Measurements from ENCODE around the gene ZCCHC14.

The ZCCHC14 gene

DNA sequence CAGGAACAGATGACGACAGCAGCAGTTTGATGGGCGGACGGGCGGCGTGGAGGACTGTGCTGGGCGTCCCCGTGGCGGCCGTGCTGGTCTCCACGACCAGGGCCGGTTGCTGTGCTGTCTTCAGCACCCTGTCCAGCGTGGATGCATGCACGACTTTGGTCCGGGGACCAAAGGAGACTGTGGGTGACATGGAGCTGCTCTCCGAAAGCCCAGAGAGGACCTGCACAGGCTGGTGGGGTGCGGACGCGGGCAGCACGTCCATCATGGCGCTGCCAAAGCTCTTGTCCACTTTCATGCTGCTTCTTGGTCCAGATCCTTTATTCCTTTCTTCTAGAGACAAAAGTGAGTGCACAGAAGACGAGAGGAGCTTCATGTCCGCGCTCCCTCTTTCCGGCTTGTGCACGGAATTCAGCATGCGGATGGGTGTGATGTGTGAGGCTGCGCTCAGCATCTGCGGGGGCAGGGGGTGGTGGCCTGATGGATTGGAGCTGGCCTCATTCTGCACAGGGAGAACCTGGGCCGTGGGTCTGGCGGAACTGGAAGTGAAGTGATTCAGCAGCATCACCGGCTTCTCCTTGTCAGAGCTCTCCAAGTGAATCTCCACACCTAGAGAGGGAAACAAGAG is 80.3 kb downstream of the ZCCHC14 start:
- H3K4me3 ChIP-seq (ENCODE audit: low read depth, low read length), result no peak overlapping the region
- TF ChIP-seq, protein P1, sequence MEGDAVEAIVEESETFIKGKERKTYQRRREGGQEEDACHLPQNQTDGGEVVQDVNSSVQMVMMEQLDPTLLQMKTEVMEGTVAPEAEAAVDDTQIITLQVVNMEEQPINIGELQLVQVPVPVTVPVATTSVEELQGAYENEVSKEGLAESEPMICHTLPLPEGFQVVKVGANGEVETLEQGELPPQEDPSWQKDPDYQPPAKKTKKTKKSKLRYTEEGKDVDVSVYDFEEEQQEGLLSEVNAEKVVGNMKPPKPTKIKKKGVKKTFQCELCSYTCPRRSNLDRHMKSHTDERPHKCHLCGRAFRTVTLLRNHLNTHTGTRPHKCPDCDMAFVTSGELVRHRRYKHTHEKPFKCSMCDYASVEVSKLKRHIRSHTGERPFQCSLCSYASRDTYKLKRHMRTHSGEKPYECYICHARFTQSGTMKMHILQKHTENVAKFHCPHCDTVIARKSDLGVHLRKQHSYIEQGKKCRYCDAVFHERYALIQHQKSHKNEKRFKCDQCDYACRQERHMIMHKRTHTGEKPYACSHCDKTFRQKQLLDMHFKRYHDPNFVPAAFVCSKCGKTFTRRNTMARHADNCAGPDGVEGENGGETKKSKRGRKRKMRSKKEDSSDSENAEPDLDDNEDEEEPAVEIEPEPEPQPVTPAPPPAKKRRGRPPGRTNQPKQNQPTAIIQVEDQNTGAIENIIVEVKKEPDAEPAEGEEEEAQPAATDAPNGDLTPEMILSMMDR (IDR thresholded peaks at IDR 0.05; ENCODE audit: borderline replicate concordance, insufficient read depth, low read depth, low read length), result no peak

DNA sequence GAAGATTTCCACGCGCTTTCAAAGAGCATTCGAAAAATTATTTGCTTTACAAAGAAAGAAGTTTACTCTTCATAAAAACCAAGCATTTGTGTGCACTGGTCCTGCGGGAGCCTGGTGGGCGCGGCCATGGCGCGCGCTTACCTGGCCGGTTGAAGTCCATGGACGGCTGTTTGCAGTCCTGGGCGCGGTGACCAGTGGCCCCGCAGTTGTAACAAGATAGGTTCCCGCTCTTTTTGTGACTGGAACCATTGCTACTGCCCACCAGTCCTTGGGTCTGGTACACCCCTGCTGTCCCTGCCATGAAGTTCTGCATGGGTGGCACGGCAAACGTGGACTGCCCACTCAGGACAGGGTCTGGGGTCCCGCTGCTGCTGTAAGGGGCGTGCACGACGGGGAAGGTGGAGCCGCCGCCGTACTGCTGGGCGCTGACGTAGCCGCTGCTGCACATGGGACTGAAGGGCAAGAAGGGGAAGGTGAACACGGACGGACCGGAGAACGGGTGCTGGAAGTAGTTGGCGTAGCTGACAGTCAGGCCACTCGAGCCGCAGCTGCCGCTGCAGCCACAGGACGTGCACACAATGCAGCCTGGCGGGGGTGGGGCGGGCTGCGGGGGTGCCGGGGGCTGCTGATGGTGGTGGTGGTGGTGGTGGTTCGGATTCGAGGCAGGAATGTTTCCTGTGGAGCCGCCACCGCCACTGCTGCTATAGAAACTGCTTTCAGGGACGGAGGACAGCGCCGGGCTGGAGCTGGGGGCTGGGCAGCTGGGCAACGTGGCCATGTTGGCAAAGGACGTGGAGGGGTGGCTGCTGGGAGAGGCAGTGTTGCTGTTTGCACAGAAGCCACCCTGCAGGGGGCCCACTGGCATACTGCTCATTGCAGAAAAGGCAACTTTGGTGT is 81.2 kb downstream of the ZCCHC14 start:
- no peak overlapping the region for H3K4me3 ChIP-seq (ENCODE audit: low read depth, low read length)
- TF ChIP-seq, protein P1 (IDR thresholded peaks at IDR 0.05; ENCODE audit: borderline replicate concordance, insufficient read depth, low read depth, low read length), result no peak

DNA sequence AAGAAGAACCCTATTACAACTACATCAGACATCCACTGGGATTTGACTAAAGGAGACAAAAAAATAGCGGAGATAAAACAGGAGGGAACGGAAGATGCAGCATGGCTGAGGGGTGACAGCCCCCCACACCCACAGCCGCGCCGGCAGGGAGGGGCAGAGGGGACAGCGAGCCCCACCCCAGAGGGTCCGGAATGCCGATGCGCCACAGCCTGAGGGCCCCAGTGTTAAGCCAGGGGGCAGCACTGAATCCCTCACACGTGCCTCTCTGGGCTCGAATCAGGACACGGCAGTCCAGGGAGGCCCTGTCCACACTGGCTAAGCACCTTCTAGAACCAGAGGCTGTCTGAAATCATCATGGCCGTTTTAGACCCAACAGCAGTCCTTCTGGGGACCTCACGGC is 81.9 kb downstream of the ZCCHC14 start:
- H3K4me3 ChIP-seq (ENCODE audit: low read depth, low read length), result no peak overlapping the region

DNA sequence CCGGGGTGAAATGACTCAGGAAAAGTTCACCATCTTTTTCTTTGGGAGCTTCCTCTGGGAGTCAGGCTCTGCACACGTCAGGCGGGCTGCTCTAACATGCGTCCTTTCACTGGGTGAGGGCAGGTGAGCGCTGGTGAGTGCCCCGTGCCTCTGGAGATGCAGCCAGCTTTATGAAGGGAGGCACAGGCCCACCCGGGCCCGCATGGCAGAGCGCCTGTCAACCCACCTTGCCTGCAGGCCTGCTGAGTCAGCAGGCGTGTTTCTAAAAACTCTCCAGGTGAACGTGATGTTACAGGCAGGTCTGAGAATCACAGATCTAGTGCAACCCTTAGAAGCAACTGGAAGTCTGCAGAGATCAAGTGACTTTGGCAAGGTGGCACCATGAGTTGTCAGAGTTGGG is 82.3 kb downstream of the ZCCHC14 start:
- no peak overlapping the region for H3K4me3 ChIP-seq (ENCODE audit: low read depth, low read length)
- TF ChIP-seq, protein P1 (IDR thresholded peaks at IDR 0.05; ENCODE audit: borderline replicate concordance, insufficient read depth, low read depth, low read length), result no peak

More for the DNA sequence above, 81.9 kb downstream of the ZCCHC14 start:
- TF ChIP-seq, protein P1 (IDR thresholded peaks at IDR 0.05; ENCODE audit: borderline replicate concordance, insufficient read depth, low read depth, low read length), result no peak

DNA sequence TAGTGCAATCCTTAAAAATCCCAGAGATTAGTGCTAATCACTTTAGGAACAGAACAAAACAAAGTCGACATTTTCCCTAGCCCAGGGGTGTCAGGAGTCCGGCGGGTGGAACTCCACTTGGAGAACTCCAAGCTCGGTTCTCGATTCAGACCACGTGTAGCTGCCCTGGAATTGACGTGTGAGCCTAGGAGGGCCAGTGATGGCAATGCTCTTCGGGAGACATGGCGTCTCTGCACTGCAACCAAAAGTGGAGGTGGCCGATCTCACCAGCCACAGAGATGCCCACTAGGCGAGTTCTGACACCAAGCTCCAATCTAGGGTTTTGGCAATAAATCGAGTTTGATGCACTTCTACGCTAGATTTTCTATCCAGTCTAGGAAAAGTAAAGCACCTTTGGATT is 83.0 kb downstream of the ZCCHC14 start:
- H3K4me3 ChIP-seq (ENCODE audit: low read depth, low read length), result no peak overlapping the region
- TF ChIP-seq, protein P1 (IDR thresholded peaks at IDR 0.05; ENCODE audit: borderline replicate concordance, insufficient read depth, low read depth, low read length), result no peak

DNA sequence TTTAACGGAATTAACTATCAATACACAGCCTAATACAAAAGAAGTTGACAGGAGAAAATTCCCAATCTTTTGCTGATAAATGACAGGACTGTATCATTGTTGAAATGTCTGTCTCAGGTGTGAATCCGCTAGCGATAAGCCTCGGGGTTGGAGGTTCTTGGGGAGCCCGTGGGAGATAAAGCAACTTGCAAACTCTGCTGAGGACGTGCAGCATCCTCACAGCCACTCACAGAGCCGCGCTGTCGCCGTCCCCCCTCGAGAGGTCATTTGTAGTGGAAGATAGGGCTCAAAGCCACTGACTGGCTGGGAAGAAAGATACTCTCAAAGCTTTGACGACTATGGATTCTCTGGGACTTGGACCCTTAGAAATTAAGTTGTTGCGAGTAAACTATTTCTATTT is 83.7 kb downstream of the ZCCHC14 start:
- H3K4me3 ChIP-seq (ENCODE audit: low read depth, low read length), result no peak overlapping the region
- TF ChIP-seq, protein P1 (IDR thresholded peaks at IDR 0.05; ENCODE audit: borderline replicate concordance, insufficient read depth, low read depth, low read length), result no peak
